Measurements from ENCODE around the gene CCDC9B.

CCDC9B gene

DNA sequence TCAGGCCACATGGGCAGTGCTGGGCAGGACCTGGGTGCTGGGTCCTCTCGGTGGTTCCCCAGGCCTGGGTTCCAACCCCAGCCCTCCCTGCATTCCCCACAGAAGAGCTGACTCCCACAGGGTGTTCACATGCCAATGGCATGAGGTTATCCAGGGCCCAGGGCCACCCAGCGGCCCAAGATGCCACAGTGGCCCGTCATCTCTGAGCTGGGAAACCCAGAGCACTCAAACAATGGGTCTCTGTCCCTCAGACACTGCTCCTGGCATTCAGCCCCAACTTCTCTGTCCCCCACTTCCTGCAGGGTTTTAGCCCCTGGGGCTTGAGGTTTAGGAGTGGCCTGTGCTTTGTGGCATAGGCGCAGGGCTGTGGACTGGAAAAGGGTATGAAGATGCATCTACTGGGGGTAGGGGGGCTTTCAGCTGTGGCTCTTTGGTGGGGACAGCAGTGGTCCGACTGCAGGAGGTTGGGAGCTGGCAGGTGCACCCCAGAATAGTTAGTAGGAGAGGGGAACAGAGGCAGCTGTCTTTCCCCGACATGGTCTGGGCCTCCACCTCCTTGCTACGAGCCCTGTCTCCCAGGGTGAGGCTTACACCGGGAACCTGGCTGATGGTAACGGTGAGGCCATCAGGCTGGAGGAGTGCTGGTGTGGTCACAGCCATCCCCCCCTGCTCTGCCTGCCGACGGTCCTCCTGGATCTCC is 1.7 kb downstream of the CCDC9B start:
- TF ChIP-seq, protein P1, sequence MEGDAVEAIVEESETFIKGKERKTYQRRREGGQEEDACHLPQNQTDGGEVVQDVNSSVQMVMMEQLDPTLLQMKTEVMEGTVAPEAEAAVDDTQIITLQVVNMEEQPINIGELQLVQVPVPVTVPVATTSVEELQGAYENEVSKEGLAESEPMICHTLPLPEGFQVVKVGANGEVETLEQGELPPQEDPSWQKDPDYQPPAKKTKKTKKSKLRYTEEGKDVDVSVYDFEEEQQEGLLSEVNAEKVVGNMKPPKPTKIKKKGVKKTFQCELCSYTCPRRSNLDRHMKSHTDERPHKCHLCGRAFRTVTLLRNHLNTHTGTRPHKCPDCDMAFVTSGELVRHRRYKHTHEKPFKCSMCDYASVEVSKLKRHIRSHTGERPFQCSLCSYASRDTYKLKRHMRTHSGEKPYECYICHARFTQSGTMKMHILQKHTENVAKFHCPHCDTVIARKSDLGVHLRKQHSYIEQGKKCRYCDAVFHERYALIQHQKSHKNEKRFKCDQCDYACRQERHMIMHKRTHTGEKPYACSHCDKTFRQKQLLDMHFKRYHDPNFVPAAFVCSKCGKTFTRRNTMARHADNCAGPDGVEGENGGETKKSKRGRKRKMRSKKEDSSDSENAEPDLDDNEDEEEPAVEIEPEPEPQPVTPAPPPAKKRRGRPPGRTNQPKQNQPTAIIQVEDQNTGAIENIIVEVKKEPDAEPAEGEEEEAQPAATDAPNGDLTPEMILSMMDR (conservative IDR thresholded peaks at IDR 0.05; ENCODE audit: low read depth, low read length): no peak
- H3K4me3 ChIP-seq (ENCODE audit: low read length): peak overlapping the region; percentile 64
- DNase-seq (ENCODE audit: low read depth): peak; percentile 83

DNA sequence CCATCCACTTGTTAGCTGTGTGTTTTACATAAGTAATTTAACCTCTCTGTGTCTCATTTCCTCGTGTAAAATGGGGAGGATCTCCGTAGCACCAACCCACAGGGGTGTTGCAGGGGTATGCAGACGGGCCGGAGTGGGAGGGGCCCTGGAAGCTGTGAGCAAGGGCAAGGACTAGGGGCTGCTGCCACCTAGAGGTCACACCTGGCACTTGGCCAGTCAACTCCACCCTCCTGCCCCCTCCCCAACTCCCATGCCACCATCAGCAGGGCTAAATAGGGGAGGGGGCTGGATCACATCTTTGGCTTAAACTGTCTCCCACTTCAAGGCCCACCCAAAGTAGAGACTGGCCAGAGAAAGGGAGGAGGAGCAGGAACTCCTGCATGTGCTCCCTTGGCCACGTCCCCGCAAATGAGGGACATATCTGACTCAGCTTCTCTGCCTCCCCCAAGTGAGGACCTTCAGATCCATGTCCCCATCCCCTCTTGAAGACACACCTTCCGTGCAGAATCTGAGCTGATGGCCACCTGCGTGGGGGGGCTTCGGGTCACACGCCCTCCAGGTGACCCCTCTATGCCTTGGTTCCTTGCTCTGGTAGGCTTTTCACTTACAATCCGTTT is 2.6 kb downstream of the CCDC9B start:
- TF ChIP-seq, protein P1 (conservative IDR thresholded peaks at IDR 0.05; ENCODE audit: low read depth, low read length): peak; percentile 82
- H3K4me3 ChIP-seq (ENCODE audit: low read length): peak overlapping the region; percentile 64
- DNase-seq (ENCODE audit: low read depth): no peak

DNA sequence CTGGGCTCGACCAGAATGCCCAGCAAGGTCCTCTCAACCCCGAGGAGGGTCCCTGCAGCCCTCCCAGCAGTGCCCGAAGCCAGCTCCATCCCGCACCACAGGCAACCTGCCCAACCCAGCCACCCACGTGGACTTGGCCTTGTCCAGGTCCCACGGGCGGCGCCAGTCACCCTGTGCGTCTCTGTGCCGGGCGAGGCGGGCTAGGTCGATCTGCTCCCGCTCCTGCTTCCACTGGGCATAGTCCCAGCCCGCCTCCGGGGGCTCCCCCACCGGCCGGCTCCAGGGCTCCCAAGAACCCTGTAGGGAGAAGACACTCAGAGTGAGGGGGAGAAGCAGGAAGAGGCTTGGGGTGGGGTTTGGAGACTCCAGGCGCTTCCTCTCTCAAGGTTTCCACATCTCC is 3.1 kb downstream of the CCDC9B start:
- peak overlapping the region; percentile 64 for H3K4me3 ChIP-seq (ENCODE audit: low read length)
- TF ChIP-seq, protein P1 (conservative IDR thresholded peaks at IDR 0.05; ENCODE audit: low read depth, low read length): no peak
- no peak for DNase-seq (ENCODE audit: low read depth)

DNA sequence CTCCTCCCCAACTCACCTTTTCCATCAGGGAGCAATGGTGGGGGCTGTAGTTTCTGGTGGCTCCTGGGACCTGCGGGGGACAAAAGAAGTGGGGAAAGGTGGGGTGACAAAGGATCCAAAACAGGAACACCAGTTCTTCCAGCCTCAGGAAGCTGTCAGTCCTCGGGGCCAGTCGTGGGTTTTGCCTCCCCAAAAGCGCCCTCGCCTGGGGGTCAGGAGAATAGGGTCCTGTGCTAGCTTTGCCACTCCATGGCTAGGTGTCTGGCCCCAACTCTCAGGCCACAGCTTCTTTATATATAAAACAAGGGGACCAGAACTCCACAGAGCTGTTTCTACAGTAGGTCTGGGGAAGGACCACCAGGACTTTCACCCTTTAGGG is 4.0 kb downstream of the CCDC9B start:
- DNase-seq (ENCODE audit: low read depth): no peak

DNA sequence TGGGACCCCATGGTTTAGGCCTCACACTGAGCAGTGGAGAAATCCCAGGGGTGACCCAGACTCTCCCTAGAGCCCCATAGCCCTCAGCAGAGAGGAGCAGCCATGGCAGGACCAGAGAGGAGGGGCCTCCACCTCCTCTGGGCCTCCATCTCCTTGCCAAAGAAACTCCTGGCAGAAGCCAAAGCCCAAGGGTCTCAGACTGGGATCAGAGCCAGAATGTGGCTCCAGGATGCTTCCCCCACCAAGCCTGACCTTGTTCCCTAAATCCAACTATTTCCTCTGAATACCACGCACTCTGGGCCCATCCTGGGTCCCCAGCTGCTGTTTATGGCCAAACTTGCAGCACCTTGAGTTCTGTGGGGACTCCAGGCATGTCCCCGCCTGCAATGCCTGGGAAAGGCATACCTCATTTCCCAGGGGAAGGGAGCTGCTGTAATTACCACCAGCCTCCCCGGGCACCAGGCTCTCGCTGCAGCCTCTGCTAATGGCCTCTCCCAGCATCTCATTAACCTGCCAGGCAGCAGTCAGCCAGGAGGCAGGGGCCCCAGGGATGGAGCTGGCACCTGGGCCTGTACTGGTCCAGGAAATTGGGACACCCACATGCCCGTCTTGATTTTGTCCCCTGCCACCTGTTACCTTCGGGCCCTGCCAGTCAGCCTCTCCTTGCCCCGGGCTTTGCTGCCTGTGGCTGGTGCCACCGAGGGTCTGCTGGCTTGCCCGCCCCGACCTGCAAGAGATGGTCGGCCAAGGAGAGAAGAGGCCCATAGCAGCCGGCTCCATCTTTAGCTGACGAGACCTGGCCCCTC is 4.6 kb downstream of the CCDC9B start:
- TF ChIP-seq, protein P1 (conservative IDR thresholded peaks at IDR 0.05; ENCODE audit: low read depth, low read length): no peak
- no peak for DNase-seq (ENCODE audit: low read depth)

More for the DNA sequence above, 4.0 kb downstream of the CCDC9B start:
- TF ChIP-seq, protein P1 (conservative IDR thresholded peaks at IDR 0.05; ENCODE audit: low read depth, low read length): peak; percentile 7
- H3K4me3 ChIP-seq (ENCODE audit: low read length): no peak overlapping the region

DNA sequence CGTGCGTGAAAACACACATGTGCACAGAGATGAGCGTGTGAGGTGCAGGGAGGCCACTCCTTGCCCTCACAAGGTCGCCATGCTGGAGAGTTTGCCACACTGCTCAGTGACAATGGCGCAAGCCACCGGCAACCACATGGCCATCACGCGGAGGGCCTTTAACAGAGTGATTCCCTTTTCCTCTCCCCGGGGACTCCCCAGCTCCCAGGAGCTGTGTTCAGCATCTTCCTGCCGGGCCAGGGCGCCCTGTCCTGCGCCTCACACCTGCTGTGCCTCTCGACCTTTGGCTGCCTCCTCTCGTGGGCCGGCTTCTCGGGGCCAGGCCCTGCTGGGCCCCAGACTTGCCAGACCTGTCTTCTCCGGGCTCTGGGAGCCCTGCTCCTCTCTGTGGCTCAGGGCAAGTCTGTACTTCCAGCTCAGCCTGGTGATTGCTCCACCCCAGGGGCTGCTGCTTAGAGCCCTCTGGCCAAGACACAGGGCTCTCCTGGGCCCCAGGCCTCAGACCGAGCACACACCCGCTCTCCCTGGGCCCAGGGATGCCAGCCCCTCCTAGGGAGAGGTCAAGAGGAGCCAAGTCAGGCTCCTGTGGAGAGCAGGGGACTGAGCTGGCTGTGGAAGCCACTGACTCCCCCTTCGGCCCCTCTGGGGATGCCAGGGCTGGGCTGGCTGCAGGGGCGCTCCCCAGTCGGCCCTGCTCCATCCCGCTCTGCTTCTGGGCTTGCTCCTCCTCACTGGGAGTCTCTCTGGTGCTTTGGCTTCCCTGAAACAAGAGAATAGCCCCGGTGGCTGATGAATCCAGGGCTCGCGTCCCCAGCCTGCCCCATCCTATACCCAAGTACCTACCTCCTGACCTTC is 5.6 kb downstream of the CCDC9B start:
- DNase-seq (ENCODE audit: low read depth): no peak
- TF ChIP-seq, protein P1 (conservative IDR thresholded peaks at IDR 0.05; ENCODE audit: low read depth, low read length): no peak
- no peak overlapping the region for H3K4me3 ChIP-seq (ENCODE audit: low read length)

More for the DNA sequence above, 4.6 kb downstream of the CCDC9B start:
- H3K4me3 ChIP-seq (ENCODE audit: low read length): no peak overlapping the region
